CD4-positive, alpha-beta T cell treated with Interleukin-4 for 1 hour (primary cell): ENCODE data around the gene TMEM54.

Experiments
- DNase-seq, 2 donors: peaks; one replicate each; pipeline ENCODE4 v3.0.0-alpha.2; 2020 to 2022

Gene TMEM54

DNA sequence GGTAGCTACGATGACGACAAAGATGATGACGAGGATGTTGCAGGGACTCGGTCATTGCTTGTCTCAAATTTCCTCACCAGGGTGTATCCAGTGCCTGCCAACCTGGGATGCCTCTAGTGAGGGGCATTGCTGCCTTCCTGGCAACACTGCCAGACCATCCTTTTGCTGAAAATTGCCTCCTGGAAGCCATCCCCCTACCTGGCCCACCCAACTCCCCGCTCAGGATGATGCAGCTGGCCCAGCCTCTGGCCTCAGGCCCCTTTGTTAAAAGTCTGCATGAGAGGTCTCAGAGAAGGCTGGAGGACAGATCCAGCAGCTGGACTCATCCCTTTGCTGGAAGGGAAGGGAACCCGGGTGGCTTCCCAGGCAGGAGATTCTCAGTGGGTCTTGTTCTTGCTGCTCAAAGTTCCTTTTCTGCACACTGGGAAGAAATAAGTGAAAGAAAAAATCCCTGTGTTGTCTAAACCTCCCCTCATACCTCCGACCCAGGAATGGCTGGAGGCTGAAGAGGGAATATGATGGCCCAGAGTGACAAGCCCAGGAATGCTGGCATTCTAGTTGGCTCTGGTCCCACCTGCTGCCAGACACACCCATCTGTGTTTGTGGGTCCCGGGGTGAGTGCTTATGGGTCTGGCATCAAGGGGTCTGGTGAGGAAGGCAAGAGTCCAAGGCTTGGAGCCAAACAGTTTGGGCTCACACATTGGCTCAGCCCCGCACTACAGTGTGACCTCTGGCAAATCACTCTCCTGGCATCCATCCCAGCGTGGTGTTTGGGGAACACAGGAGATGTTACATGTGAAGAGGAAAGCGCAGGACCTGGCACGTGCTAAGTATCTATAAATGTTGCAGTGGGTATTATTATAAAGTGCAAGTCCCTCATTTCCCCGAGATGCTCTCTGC, 23.7 kb downstream of the TMEM54 start:
- DNase-seq = no peak

DNA sequence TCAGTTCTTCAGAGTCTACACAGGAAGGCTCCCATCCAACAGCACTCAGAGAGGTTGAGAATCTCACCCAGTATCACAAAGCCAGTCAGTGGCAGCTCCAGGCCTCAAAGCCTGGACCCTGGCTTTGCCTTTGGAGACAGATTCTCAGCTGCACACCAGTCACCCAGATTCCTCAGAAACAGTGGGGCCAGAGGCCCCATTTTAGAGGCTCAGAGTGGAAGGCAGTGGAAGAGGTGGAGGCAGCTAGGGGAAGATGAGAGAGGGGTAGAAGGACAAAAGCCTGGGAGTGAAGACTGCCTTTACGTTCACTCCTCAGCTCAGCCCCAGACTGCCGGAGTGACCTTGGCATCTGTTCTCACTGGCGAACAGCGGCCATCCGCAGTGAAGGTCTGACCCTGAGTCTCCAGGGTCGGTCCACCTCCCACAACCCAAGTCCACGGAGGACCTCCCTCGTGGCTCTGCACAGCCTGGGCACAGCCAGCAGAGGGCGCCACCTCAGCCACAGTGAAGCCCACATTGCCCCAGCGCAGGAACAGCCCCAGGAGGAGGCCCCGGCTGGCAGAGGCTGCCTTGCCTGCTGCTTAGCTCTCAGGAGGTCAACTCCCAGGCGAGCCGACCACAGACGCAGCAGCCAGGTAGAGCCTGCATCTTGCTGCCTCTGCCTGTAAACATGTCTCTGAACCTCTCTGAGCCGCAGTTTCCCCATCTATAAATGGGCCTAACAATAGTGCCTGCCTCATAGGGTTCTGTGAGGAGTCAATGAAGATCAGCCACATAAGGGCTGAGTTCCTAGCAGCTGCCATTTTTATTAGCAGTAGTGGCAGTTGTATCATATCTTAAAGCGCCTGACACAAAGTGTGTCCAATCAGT, 24.6 kb downstream of the TMEM54 start:
- peak; percentile 47 to 57 for DNase-seq

- peak in 1 of 2 donors; percentile 4 for DNase-seq
Measured at GRCh38 chr1:32874860-32875752, 26.1 kb downstream of the TMEM54 start.

DNA sequence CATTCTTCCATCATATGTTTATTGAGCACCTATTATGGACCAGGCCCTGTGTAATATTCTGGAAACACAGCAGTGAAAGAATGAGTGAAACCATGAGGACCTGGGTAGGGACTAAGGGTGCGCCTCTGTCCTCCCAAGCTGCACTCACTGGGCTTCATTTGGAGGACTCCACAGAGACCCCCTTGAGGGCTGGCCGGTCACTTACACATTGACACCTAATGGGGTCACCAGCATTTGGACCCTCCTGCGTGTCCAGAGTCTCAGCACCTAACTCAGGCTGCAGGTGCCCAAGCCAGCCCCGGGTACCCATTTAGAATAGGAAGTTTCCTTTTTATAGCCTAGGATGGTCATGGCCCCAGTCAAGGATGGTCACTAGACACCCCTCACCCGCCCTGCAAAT, 27.7 kb downstream of the TMEM54 start:
- DNase-seq = peak in 1 of 2 donors; percentile 5

DNA sequence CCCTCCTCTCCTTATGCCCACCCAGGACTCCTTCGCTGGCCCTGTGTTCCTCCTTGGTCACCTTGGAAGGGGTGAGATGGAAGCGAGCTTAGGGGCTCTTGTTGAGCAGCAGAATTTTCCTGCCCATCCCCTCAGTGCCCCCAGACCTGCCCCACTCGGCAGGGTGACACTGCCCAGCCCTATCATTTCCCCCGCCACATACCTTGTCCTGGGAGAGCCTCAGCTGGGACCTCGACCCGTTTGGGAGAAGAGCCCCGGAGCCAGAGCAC, 29.1 kb downstream of the TMEM54 start:
- DNase-seq = no peak

GRCh38 chr1:32871364-32872191, 29.6 kb downstream of the TMEM54 start:
- no peak for DNase-seq

GRCh38 chr1:32870615-32871363, 30.4 kb downstream of the TMEM54 start, which contains the start of gene FNDC5:
Gene FNDC5, minus strand, starts transcription at chr1:32870912.
- DNase-seq = no peak

DNA sequence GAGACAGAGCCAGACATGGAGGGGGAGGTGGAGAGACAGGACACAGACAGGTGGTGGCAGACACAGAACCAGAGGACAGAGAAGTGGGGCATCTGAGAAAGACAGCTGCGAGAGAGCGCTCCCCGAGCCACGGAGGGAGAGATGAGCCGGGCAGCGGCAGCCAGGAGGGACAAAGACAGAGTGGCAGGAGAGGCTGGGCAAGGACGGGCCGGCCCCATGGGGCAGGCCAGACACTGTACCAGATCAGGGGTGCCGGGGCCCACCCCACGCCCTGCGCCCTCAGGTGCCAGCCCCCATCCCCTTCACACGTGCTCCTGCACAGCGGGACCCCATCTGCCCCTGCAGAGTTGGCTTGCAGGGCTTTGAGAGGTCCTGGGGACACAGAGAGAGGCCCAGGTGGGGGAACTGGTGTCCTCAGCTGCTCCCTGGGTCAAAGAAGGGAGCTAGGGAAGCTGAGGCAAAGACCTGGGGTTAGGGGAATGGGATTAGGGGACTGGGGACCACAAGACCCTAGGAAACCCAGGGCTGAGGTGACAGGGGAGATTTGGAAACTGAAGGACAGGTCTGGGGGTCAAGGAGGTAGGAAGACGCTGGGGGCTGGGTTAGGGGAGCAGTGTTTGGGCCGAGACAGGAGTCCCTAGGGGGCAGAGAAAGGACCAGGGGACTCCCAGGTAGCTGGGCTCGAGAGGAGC, 31.1 kb downstream of the TMEM54 start:
- DNase-seq = no peak

- no peak for DNase-seq
Measured at GRCh38 chr1:32868806-32869455, 32.3 kb downstream of the TMEM54 start.

DNA sequence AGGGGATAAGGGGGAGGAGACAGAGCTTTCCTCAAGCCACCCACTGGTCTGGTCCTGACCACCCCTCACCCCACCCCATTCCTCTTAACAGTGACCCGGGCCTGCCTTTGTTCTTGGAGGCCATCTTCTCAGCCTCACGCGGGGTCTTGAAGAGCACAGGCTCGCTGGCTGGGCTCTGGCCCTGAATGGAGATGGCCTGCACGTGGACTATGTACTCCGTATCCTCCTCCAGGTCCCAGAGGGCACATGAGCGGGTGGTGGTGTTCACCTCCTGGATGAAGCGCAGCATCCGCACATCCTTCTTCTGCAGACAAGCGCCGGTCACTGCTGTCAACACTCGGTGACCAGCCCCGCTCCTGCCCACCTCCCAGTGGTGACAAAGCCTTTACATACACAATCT, 33.1 kb downstream of the TMEM54 start:
- DNase-seq = no peak

DNA sequence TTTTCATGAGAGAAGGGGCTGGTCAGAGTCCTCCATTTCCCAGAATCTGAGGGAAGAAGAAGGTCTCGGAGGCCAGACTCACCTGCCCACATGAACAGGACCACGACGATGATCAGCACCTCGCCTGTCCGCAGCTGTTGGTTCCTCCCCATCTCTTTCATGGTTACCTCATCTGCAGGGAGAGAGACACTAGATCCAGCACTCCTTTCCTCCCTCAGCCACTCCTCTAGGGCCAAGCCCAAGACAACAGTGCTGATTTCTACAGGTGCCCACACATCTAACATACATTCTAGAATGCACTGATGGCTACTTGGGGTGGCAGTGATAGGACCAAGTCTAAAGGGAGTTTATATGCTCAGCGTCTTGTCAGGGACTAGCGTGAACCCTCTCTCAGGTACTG, 33.5 kb downstream of the TMEM54 start:
- DNase-seq = no peak

DNA sequence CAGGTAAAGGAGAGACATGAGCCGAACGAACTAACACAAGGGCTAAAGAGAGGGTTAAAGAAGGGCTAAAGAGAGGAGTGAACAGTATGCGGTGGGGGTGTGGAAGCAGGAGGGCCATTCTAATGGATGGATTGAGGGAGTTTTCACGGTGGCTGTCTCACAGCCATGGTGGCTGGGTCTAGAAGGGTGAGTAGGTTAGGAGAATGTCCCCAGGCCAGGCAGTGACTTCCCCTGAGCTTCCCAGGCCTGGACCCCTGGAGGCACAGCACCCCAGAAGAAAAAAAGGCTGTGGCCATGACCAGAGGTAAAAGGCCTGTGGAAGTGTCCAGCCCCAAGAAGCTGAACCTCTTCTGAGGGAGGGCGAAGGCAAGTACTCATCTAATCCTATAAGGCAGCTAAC, 34.0 kb downstream of the TMEM54 start:
- DNase-seq = no peak

DNA sequence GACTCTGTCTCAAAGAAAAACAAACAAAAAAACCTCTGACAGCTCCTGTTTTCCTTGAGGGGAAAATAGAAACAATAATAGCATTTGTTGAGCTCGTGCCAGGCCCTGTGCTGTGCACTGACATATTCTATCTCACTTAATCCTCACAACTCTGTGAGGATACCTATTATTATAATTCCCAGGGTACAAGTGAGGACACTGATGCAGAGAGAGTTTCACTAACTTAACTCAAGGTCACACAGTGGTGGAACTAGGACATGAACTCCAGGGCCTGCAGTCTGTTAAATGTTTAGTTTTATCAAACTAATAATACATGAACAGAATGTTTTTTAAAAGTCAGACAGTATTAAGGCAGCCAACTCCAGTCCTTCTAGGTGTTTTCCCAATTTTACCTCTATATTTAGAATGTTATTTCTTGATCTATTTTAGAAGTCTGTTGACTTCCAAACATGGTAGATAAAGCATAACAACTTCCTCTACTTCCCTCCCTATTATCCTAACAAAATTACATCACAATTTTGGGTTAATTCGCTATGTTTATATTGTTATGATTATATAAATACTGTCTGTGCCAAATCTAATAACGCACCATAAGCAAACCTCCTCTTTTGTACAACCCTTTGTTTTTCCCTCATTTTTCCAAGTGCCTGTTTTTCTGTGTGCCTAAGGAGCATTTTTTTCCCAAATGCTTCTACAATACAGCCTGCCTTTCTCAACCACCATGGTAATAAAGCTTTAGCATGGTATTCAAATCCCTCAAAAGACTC, 35.4 kb downstream of the TMEM54 start:
- no peak for DNase-seq

GRCh38 chr1:32864375-32865019, 36.7 kb downstream of the TMEM54 start:
- no peak for DNase-seq

GRCh38 chr1:32863881-32864245, 37.3 kb downstream of the TMEM54 start:
- DNase-seq = no peak

DNA sequence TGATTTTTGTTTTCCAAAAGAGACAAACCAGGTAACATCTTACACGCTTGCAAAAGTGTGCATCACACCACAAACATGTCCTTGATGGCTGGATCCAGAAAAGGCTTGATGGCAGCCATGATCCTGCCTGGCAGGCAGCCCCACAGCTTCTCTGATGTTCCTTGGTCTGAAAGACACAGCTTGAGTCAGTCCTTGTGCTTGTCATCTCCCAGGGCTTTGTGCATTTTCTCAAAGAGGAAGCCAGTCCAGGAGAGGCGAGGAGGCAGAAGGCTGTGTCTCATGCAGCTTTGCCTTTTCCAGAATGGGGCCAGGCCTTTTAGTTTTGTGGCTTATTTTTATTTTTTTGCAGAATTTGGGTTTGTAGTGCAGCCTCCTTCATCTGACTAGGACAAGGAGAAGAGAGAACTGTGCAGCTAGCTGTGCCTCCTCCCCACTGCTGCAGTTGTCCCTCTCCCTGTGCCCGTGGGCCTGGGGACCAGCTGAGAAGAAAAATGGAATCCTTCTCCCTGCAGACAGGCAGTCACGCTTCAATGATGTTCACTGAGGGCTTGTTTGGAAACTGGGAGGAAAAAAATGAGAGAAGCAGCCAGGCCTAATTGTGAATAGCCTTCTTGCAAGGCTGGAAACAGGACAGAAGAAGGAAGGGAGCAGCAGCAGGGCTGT, 37.8 kb downstream of the TMEM54 start:
- no peak for DNase-seq

- no peak for DNase-seq
Measured at GRCh38 chr1:32861904-32862695, 39.1 kb downstream of the TMEM54 start.
